ENCODE data around the gene PRKG1.
"Not testable (repeated sequence)": the region's sequence is repeated elsewhere in the genome, so short reads cannot be mapped to it uniquely, and the experiment has no call there.

The PRKG1 gene

GRCh38 chr10:51342381-51342780 is 268.1 kb downstream of the PRKG1 start:
- no peak for DNase-seq

- DNase-seq = no peak
Measured at GRCh38 chr10:51343391-51343790, 269.1 kb downstream of the PRKG1 start.

- no peak for DNase-seq
Measured at GRCh38 chr10:51344371-51344770, 270.1 kb downstream of the PRKG1 start.

- DNase-seq = no peak
Measured at GRCh38 chr10:51348622-51349021, 274.3 kb downstream of the PRKG1 start.

GRCh38 chr10:51357170-51357569 is 282.9 kb downstream of the PRKG1 start:
- no peak for DNase-seq

GRCh38 chr10:51358227-51358626 is 283.9 kb downstream of the PRKG1 start:
- no peak for DNase-seq

GRCh38 chr10:51363415-51363814 is 289.1 kb downstream of the PRKG1 start:
- DNase-seq = no peak

- DNase-seq = no peak
Measured at GRCh38 chr10:51364674-51365073, 290.4 kb downstream of the PRKG1 start.

GRCh38 chr10:51366044-51366443 is 291.8 kb downstream of the PRKG1 start:
- no peak for DNase-seq

GRCh38 chr10:51367127-51367526 is 292.8 kb downstream of the PRKG1 start:
- no peak for DNase-seq

- no peak for DNase-seq
Measured at GRCh38 chr10:51367694-51368093, 293.4 kb downstream of the PRKG1 start.

GRCh38 chr10:51368943-51369342 is 294.7 kb downstream of the PRKG1 start:
- no peak for DNase-seq

GRCh38 chr10:51369903-51370302 is 295.6 kb downstream of the PRKG1 start:
- DNase-seq = no peak

GRCh38 chr10:51371743-51372142 is 297.5 kb downstream of the PRKG1 start:
- no peak for DNase-seq

GRCh38 chr10:51375790-51376189 is 301.5 kb downstream of the PRKG1 start:
- no peak for DNase-seq

GRCh38 chr10:51377070-51377931 is 303.0 kb downstream of the PRKG1 start:
- no peak for DNase-seq

GRCh38 chr10:51377932-51378599 is 303.8 kb downstream of the PRKG1 start:
- no peak for DNase-seq

GRCh38 chr10:51382181-51382580 is 307.9 kb downstream of the PRKG1 start:
- no peak for DNase-seq

GRCh38 chr10:51384971-51385370 is 310.7 kb downstream of the PRKG1 start:
- DNase-seq = no peak

- no peak for DNase-seq
Measured at GRCh38 chr10:51386248-51386885, 312.1 kb downstream of the PRKG1 start.

- DNase-seq = peak; percentile 57
Measured at GRCh38 chr10:51389415-51390321, 315.4 kb downstream of the PRKG1 start.

- not testable (repeated sequence) for DNase-seq
Measured at GRCh38 chr10:51393006-51393405, 318.7 kb downstream of the PRKG1 start.

GRCh38 chr10:51394039-51394438 is 319.8 kb downstream of the PRKG1 start:
- DNase-seq = no peak
